HG03060 (cell line): ENCODE data around the gene IFNA8.
"Not testable (repeated sequence)": the region's sequence is repeated elsewhere in the genome, so short reads cannot be mapped to it uniquely, and the experiment has no call there.

ENCODE experiments used
- ATAC-seq: cut with Tn5 transposase; IDR thresholded peaks from one replicate; pipeline ENCODE4 v1.9.1; 2021; ENCODE audit warnings: low read depth, moderate number of reproducible peaks; ENCODE audit not compliant: unreplicated experiment

The IFNA8 gene

DNA sequence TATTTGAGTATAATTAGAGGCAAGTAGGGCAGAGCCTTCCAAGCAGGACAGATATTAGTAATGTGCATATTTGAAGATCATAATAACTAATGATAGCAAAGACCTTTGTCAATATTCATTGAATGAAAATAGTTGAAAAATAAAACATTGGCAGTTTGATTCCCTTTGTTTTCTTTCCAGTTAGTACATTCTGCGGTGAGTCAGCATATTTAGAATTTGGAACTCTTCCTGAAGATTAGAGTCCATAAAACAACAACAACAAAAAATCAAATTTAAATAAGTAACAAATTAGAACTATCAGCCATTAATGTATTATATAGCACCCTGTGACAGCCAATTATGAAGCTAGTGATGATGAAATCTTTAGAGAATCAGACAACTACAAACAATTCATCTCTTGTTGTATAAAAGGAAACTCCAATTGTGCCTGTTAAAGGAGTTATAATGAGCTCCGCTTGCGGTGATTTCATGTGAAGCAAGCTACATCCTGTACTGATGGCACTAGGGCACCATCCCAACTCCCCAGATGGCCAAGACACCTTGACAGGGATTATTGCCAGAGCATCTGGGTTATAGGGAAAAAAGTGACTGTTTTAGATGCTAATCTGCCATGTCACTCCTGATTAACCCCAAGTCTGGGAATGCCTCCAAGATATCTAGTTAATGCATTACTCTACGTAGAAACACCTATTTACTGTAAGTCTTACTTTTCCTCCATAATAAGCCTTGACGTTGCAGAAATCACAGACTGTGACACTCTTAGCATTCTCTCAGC is 6.8 kb downstream of the IFNA8 start:
- no peak for ATAC-seq

- ATAC-seq, result no peak
Measured at GRCh38 chr9:21428235-21428634, 19.3 kb downstream of the IFNA8 start.

DNA sequence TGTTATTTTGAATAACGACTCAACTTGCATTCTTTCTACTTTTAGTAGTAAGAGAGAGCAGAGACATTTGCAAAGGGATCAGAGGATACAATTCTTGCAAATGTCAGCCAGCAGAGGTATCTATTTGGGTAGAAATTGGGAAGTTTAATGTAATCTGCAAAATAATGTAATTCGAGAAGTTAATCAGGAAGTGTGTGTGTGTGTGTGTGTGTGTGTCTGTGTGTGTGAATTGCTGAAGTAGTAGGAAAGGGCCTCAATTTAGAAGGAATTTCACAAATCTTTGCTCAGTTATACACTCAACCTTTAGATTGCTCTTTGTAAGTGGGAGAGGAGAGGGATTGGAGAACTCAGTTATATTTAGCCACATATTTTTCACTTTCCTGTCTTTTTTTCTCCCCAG is 20.3 kb downstream of the IFNA8 start:
- no peak for ATAC-seq

DNA sequence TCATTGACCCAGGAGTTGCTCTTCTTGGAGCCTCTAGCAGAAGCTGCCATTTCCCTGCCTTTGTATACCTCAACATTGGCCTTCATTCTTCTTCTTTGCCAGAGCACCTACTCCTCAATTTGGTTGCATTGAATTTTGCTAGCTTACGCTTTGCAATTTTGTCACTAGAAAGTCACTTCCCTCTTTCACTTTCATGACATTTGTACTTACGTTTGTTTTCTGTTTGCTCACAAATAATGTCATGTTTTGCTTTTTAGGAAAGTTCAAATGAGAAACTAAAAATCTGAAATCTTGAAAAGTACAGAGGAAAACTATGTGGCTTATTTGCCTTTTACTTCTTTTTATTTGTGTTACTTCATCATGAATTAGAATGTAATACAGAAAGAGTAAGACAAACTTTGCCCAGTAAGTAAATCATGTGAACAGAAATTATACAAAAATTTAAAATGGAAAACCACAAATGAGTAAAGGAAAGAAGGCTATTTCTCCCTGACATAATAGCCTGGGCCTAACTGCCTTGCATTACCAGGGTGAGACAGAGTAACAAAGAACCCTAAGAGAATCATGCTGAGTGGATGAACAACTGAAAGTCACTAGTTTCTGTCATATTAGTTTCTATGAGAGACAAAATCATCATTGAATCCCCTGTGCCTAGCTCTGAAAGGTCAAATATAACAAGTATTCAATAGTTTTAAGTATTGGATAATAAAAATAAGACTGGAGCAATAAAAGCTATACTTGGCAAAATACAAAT is 23.9 kb downstream of the IFNA8 start:
- ATAC-seq, result peak; percentile 53

GRCh38 chr9:21434202-21435014 is 25.5 kb downstream of the IFNA8 start:
- no peak for ATAC-seq

DNA sequence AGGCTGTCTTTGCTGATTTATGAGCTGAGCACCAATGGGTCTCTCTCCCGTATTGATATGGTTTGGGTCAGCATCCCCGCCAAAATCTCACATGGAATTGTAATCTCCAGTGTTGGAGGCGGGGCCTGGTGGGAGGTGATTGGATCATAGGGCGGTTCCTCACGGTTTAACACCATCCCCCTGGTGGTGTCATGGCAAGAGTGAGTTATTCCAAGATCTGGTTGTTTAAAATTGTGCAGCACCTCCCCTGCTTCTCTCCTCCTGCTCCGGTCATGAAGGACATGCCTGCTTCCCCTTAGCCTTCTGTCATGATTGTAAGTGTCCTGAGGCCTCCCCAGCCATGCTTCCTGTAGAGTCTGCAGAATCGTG is 26.1 kb downstream of the IFNA8 start:
- not testable (repeated sequence) for ATAC-seq

DNA sequence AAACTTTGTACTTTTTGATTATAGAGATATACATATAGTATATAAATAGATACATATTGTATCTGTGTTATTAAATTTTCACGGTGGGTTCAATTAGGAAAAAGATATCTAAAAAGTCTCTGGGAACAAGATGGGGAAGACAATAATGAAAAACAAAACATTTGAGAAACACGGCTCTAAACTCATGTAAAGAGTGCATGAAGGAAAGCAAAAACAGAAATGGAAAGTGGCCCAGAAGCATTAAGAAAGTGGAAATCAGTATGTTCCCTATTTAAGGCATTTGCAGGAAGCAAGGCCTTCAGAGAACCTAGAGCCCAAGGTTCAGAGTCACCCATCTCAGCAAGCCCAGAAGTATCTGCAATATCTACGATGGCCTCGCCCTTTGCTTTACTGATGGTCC is 31.2 kb downstream of the IFNA8 start, which contains the start of gene IFNA1:
Gene IFNA1, plus strand, starts transcription at position 301 of the 400 bp plus-strand sequence. Its CDS starts 69 bp downstream, at position 370.
- ATAC-seq, result no peak

DNA sequence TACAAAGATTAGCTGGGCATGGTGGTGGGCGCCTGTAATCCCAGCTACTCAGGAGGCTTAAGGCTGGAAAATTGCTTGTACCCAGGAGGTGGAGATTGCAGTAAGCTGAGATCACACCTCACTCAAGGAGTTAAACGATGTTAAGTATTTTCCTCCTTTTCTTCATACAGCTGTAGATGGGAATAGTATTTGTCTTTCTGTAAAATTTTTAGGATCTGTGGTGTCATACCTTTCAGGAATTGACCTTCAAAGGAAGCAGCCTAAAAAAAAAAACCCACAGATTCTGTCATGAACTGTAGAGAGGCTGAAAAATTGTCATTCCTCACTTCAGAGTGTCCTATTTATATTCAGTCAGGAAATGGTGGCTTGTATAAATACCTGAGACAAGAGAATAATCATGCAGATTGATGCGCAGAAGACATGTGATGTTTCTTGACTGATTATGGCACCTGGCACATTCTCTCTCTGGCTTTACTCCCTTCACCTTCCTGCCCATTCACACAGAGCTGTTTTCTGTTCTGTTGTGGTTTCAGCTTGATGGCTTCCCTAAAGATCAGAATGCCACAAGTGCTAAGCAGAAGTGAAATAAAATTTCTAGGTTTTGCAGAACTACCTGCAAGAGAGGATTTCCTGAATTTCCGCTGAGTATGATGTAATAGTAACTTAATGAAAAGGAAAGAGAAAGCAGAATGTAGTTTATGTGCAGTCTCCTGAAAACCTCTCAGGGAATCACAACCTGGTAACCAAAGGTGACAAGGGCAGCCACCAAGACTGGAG is 35.1 kb downstream of the IFNA8 start:
- ATAC-seq, result peak; percentile 96

GRCh38 chr9:21449312-21449711 is 40.4 kb downstream of the IFNA8 start:
- not testable (repeated sequence) for ATAC-seq

- ATAC-seq, result no peak
Measured at GRCh38 chr9:21450733-21451394, 41.9 kb downstream of the IFNA8 start.

DNA sequence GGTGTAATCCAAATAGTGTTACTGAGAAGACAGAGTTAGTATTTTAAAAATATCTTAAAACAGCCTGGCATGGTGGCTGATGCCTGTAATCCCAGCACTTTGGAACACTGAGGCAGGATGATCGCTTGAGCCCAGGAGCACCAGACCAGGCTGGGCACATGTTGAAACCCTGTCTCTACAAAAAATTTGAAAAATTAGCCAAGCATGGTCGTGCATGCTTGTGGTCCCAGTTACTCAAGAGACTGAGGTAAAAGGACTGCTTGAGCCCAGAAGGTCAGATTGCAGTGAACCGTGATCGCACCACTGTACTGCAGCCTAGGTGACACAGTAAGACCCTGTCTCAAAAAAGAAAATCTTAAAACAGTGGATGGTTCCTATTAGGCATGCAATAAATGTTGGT is 43.8 kb downstream of the IFNA8 start:
- ATAC-seq, result no peak

DNA sequence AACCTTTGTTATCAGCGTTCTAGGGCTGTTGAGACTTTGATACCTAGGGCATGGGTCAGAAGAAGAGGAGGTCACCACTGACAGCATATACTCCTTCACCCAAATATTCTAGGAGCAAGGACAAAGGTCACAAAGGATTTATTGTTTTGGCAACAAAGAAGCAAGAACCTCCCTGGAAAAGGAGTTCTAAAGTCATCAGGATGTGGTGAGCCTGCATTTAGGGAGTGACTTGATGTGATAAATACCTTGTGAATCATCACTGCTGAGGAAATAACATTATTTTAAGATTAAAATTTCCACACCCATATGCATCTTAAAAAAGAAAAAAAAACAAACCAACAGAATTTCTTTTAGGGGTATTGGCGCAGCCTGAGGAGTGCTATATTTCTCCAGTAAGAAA is 45.2 kb downstream of the IFNA8 start:
- ATAC-seq, result no peak

GRCh38 chr9:21455320-21455719 is 46.4 kb downstream of the IFNA8 start:
- peak; percentile 55 for ATAC-seq
